Tibial nerve (tissue), 4 donors: ENCODE data around the gene ARMH1.

Experiments
- CTCF ChIP-seq, 5 experiments: fragments of 200-600 bp in 3 of 5; fragments of 450-650 bp in 2 of 5; sonication (generic) in 3 of 5; IDR thresholded peaks; one replicate each; pipeline ENCODE4 v1.5.1; 2016 to 2019; ENCODE audit warnings: antibody characterized with exemption in 5 of 5, mild to moderate bottlenecking in 3 of 5, moderate library complexity in 2 of 5
- EP300 ChIP-seq, 2 donors: sonication (generic); formaldehyde crosslinking; IDR thresholded peaks; one replicate each; pipeline ENCODE4 v1.6.1; 2017; ENCODE audit warnings: antibody characterized with exemption in 2 of 2, mild to moderate bottlenecking in 1 of 2
- POLR2A ChIP-seq, 2 donors: fragments of 450-650 bp; IDR thresholded peaks; one replicate each; pipeline ENCODE4 v1.6.1; 2017; ENCODE audit warnings: antibody characterized with exemption in 2 of 2, mild to moderate bottlenecking in 2 of 2, moderate library complexity in 2 of 2

- TF ChIP-seq CTCF (IDR thresholded peaks at IDR 0.05): no peak
- no peak for TF ChIP-seq POLR2A (IDR thresholded peaks at IDR 0.05)
- no peak for TF ChIP-seq EP300 (IDR thresholded peaks at IDR 0.05)
Measured at GRCh38 chr1:44717653-44718052, 43.1 kb downstream of the ARMH1 start.
